ENCODE results near the gene TPRG1L.

DNA sequence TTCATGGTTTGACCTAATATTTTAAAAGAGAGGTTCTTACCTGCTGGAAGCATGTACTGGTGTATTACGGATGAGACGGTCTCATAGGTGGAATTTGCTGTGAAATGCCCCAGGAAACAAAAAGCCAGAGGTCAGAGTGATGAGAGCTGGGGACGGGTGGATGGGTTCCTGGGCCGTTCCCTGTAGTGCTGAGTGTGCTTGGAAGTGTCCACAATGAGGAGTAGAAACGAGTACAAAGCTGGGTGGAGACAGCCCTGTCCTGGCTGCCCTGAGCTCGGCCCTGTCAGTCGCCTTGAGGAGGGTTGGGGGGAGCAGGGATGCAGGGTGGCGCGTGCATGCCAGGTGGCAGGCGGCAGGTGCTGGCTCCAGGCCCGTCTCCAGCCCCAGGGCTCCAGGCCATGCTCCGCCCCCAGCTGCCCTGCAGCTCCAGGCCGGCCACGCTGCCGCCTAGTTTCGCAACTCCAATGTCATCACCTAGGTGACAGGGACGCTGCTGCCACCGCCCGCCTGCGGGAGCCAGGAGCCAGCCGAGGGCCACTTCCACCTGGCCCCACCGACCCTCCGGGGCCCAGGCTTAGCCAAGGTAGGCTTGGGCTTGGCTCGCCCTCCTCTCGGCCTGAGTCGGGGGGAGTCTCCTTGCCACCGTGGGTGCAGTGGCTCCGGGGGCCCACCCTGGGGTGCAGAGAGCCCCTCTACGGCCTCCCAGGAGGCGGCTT, 43.9 kb downstream of the TPRG1L start:
- TF ChIP-seq, protein P1, sequence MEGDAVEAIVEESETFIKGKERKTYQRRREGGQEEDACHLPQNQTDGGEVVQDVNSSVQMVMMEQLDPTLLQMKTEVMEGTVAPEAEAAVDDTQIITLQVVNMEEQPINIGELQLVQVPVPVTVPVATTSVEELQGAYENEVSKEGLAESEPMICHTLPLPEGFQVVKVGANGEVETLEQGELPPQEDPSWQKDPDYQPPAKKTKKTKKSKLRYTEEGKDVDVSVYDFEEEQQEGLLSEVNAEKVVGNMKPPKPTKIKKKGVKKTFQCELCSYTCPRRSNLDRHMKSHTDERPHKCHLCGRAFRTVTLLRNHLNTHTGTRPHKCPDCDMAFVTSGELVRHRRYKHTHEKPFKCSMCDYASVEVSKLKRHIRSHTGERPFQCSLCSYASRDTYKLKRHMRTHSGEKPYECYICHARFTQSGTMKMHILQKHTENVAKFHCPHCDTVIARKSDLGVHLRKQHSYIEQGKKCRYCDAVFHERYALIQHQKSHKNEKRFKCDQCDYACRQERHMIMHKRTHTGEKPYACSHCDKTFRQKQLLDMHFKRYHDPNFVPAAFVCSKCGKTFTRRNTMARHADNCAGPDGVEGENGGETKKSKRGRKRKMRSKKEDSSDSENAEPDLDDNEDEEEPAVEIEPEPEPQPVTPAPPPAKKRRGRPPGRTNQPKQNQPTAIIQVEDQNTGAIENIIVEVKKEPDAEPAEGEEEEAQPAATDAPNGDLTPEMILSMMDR (IDR thresholded peaks at IDR 0.05), result no peak
- TF ChIP-seq POLR2A (IDR thresholded peaks at IDR 0.05), result no peak

All from testis (tissue), 2 donors.